ENCODE measurements around the gene FMNL2. TPM values are rescaled to one million over a fixed set of nuclear protein-coding genes. Genes with fewer than 3 reads are reported as not detected.
A peak's percentile ranks its signal among the peaks of the same experiment; 100 is the strongest.

Gene FMNL2
- total RNA-seq, 1 donor from 2014 or later = 34.3 TPM

DNA sequence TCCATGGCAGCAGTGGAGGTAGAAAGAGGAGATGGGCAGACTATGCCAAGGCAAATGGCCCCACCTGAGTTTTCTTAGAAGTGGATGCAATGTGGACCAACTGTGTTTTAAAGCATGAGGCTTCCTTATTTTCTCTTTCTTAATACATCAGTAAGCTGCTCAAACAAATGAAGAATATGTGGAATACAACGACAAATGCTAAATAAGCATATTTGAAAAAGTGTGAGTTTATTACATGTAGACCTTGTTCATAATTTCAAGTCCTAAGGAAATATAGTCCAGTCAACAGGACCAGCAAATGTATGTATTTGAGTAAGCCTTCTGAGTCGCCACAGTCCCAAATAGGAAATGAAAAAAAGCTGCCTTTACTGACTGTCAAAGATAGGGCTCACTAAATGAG is 204.4 kb downstream of the FMNL2 start:
- Histone ChIP-seq H3K27me3 (ENCODE audit: insufficient read depth, low read length) (no peaks in the 10 kb centered on the region), H2AFZ (ENCODE audit: low read depth, low read length) (no peak overlapping the region), H4K20me1 (ENCODE audit: insufficient read depth, low read length) (no peaks in the 10 kb centered on the region), H3K27ac (ENCODE audit: low read depth, low read length) (no peak overlapping the region), H3K4me1 (ENCODE audit: insufficient read depth, low read length) (peaks cover 16% of the 10 kb centered on the region), H3K36me3 (ENCODE audit: insufficient read depth, low read length) (no peaks in the 10 kb centered on the region), H3K9ac (ENCODE audit: low read length) (no peak overlapping the region), H3K4me2 (ENCODE audit: low read length) (no peak overlapping the region), H3K79me2 (ENCODE audit: insufficient read depth, low read length) (peaks cover 6% of the 10 kb centered on the region), H3K9me3 (ENCODE audit: insufficient read depth, low read depth, low read length) (no peaks in the 10 kb centered on the region), H3K4me3 (ENCODE audit: insufficient read depth, low read depth, low read length) (no peak overlapping the region)
- no peaks in the 10 kb centered on the region for H3K9me3 Mint-ChIP-seq (ENCODE audit: unreplicated experiment)
- H3K4me3 Mint-ChIP-seq (ENCODE audit: unreplicated experiment) = no peak overlapping the region
- no peak for DNase-seq (ENCODE audit: low read depth)
- H3K4me1 Mint-ChIP-seq (ENCODE audit: low read depth, unreplicated experiment) = peaks cover 41% of the 10 kb centered on the region
- H3K27me3 Mint-ChIP-seq (ENCODE audit: low read depth, unreplicated experiment) = no peaks in the 10 kb centered on the region
- no peak for TF ChIP-seq EZH2 (IDR thresholded peaks at IDR 0.05; ENCODE audit: insufficient read depth, low read length)
- no peak for TF ChIP-seq CTCF (IDR thresholded peaks at IDR 0.05; ENCODE audit: insufficient read depth, low read depth, low read length)
- FAIRE-seq = no peak
- H3K27ac Mint-ChIP-seq (ENCODE audit: unreplicated experiment) = no peak overlapping the region
- no peaks in the 10 kb centered on the region for H3K36me3 Mint-ChIP-seq (ENCODE audit: low read depth, unreplicated experiment)

- Histone ChIP-seq H3K4me2 (ENCODE audit: low read length) (no peak overlapping the region), H2AFZ (ENCODE audit: low read depth, low read length) (no peak overlapping the region), H3K79me2 (ENCODE audit: insufficient read depth, low read length) (no peaks in the 10 kb centered on the region), H3K27me3 (ENCODE audit: insufficient read depth, low read length) (no peaks in the 10 kb centered on the region), H3K4me3 (ENCODE audit: insufficient read depth, low read depth, low read length) (no peak overlapping the region), H3K36me3 (ENCODE audit: insufficient read depth, low read length) (no peaks in the 10 kb centered on the region), H3K27ac (ENCODE audit: low read depth, low read length) (peak overlapping the region; percentile 92), H4K20me1 (ENCODE audit: insufficient read depth, low read length) (no peaks in the 10 kb centered on the region), H3K4me1 (ENCODE audit: insufficient read depth, low read length) (peaks cover 16% of the 10 kb centered on the region), H3K9ac (ENCODE audit: low read length) (no peak overlapping the region), H3K9me3 (ENCODE audit: insufficient read depth, low read depth, low read length) (no peaks in the 10 kb centered on the region)
- DNase-seq (ENCODE audit: low read depth) = no peak
- no peak for FAIRE-seq
- Mint-ChIP-seq H3K27me3 (ENCODE audit: low read depth, unreplicated experiment) (no peaks in the 10 kb centered on the region), H3K4me1 (ENCODE audit: low read depth, unreplicated experiment) (peaks cover 51% of the 10 kb centered on the region), H3K9me3 (ENCODE audit: unreplicated experiment) (no peaks in the 10 kb centered on the region), H3K4me3 (ENCODE audit: unreplicated experiment) (no peak overlapping the region), H3K36me3 (ENCODE audit: low read depth, unreplicated experiment) (no peaks in the 10 kb centered on the region), H3K27ac (ENCODE audit: unreplicated experiment) (peak overlapping the region; percentile 5)
- TF ChIP-seq CTCF (IDR thresholded peaks at IDR 0.05; ENCODE audit: insufficient read depth, low read depth, low read length) = no peak
- no peak for TF ChIP-seq EZH2 (IDR thresholded peaks at IDR 0.05; ENCODE audit: insufficient read depth, low read length)
These were observed 206.7 kb downstream of the FMNL2 start for GRCh38 chr2:152541712-152542111.

- Histone ChIP-seq H3K4me1 (ENCODE audit: insufficient read depth, low read length) (peaks cover 16% of the 10 kb centered on the region), H3K36me3 (ENCODE audit: insufficient read depth, low read length) (no peaks in the 10 kb centered on the region), H4K20me1 (ENCODE audit: insufficient read depth, low read length) (no peaks in the 10 kb centered on the region), H3K79me2 (ENCODE audit: insufficient read depth, low read length) (no peaks in the 10 kb centered on the region), H3K4me2 (ENCODE audit: low read length) (peak overlapping the region; percentile 77), H3K27ac (ENCODE audit: low read depth, low read length) (peak overlapping the region; percentile 92), H3K9me3 (ENCODE audit: insufficient read depth, low read depth, low read length) (no peaks in the 10 kb centered on the region), H2AFZ (ENCODE audit: low read depth, low read length) (peak overlapping the region; percentile 18), H3K9ac (ENCODE audit: low read length) (peak overlapping the region; percentile 75), H3K27me3 (ENCODE audit: insufficient read depth, low read length) (no peaks in the 10 kb centered on the region), H3K4me3 (ENCODE audit: insufficient read depth, low read depth, low read length) (peak overlapping the region; percentile 20)
- Mint-ChIP-seq H3K36me3 (ENCODE audit: low read depth, unreplicated experiment) (no peaks in the 10 kb centered on the region), H3K27me3 (ENCODE audit: low read depth, unreplicated experiment) (no peaks in the 10 kb centered on the region), H3K4me3 (ENCODE audit: unreplicated experiment) (no peak overlapping the region), H3K9me3 (ENCODE audit: unreplicated experiment) (no peaks in the 10 kb centered on the region), H3K4me1 (ENCODE audit: low read depth, unreplicated experiment) (peaks cover 57% of the 10 kb centered on the region), H3K27ac (ENCODE audit: unreplicated experiment) (peak overlapping the region; percentile 98)
- DNase-seq (ENCODE audit: low read depth) (no peak), FAIRE-seq (no peak)
- TF ChIP-seq EZH2 (IDR thresholded peaks at IDR 0.05; ENCODE audit: insufficient read depth, low read length) = no peak
- TF ChIP-seq CTCF (IDR thresholded peaks at IDR 0.05; ENCODE audit: insufficient read depth, low read depth, low read length) = no peak
These were observed 207.5 kb downstream of the FMNL2 start for GRCh38 chr2:152542337-152542994.

Measured in astrocyte (in vitro differentiated cells and primary cell).